ENCODE data around the gene ALDH16A1.

The ALDH16A1 gene

GRCh38 chr19:49453013-49453756, at the start of gene ALDH16A1:
ALDH16A1 (plus strand) TSS chr19:49453225; CDS start chr19:49453332, 107 bp downstream.
- peak; percentile 96 for DNase-seq (ENCODE audit: low read depth)

GRCh38 chr19:49403404-49404187, 49.4 kb upstream of the ALDH16A1 start:
- DNase-seq (ENCODE audit: low read depth) = no peak

DNA sequence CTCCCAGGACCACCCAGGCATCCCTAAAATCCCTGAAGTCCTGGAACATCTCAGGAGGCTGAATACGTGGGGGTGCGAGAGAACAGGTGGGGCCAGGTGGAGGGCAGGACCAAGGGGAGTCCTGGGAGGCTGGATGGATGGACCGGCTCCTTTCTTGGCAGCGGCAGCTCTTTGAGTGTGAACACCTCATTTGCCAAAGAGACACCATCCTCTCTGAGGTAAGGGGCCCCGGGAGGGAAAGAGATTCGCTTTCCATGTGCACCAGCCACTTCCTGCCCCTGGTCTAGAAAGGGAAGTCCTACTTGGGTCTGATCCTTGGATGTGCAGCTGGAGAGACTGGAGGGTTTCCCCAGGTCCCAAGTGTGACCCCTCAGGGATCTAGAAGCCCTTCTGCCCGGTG, 45.9 kb upstream of the ALDH16A1 start:
- no peak for DNase-seq (ENCODE audit: low read depth)

DNA sequence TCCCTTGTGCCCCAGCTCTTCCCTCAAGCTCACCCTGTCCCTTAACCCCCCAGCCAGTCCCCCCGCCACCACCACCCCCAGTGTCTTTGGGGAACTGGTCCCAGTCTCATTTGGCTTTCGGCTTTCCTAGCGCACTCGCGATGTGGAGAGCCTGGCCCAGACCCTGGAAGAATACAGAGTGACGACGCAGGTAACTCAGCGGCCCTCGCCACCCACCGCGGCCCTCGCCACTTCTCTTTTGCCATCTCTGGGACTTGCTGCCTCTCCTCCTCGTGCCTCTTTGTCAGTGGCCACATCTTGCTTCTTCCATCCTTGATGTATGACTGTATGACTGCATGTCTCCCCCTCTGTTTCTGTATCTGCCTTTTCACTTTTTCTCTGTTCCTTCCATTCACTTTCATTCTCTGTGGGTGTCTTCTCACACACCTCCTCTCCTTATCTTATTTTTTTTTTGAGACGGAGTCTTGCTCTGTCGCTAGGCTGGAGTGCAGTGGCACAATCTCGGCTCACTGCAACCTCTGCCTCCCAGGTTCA, 45.5 kb upstream of the ALDH16A1 start:
- DNase-seq (ENCODE audit: low read depth) = no peak

- DNase-seq (ENCODE audit: low read depth) = no peak
These were observed 44.1 kb upstream of the ALDH16A1 start for GRCh38 chr19:49408816-49409440.

DNA sequence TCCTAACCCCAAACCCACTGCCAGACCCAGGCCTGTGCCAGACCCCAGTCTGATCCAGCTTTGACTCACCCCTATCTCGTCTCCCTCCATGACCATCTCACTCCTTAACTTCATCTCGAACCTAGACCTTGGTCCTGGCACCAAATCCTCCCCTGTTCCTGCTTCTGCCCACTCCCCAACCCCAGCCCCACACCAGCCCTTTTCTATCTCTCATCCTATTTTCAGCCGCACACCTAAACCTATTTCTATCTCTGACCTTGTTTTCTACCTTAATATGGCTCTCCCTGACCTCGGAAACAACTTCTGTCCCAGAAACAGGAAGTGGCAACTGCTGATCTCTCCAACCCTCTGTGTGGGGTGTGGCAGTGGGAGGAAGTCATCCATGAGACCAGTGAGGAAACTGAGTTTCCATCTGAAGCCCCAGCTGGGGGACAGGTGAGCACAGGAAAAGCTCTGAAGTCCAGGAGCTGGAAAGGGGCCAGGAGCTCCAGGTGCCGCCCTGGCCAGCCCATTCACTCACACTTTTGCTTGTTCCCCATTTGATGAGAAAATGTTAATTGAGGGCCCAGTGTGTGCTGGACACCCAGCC, 43.5 kb upstream of the ALDH16A1 start:
- DNase-seq (ENCODE audit: low read depth) = no peak

GRCh38 chr19:49411681-49412326, 41.2 kb upstream of the ALDH16A1 start:
- DNase-seq (ENCODE audit: low read depth) = no peak

GRCh38 chr19:49413348-49413747, 39.7 kb upstream of the ALDH16A1 start:
- DNase-seq (ENCODE audit: low read depth) = no peak

GRCh38 chr19:49414256-49414655, 38.8 kb upstream of the ALDH16A1 start:
- no peak for DNase-seq (ENCODE audit: low read depth)

DNA sequence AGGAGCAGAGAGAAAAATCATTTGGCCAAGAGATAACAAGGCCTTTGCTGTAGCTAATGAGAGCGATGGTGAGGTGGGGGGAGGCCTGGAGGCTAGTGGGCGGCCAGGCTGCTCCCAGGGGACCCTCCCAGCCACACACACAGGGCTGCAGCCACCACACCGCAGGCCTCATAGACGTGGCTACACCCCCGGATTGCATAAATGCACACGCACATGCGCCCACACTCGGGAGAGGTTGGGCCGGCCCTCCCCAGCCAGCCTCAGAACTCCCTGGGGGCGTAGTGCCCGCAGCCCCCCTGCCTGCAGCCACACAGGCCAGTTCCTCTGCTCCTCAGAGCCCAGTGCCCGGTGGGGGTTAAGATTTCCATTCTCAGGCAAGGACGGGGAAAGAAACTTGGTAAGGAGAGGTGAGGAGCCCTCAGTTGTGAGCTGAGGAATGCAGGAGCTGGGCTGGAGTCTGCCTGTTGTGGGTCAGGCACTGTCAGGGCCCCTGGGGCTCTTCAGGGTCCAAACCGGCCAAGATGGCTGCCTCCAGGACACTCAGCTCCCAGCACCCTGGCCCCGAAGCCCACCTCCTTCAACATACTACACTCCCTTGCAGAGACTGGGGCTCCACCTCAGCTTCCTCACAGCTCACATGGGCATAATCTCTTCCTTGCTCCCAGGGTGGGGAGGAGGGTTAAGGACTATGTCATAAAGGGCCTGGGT, 37.8 kb upstream of the ALDH16A1 start:
- DNase-seq (ENCODE audit: low read depth) = no peak

GRCh38 chr19:49415810-49416200, 37.2 kb upstream of the ALDH16A1 start:
- DNase-seq (ENCODE audit: low read depth) = no peak

DNA sequence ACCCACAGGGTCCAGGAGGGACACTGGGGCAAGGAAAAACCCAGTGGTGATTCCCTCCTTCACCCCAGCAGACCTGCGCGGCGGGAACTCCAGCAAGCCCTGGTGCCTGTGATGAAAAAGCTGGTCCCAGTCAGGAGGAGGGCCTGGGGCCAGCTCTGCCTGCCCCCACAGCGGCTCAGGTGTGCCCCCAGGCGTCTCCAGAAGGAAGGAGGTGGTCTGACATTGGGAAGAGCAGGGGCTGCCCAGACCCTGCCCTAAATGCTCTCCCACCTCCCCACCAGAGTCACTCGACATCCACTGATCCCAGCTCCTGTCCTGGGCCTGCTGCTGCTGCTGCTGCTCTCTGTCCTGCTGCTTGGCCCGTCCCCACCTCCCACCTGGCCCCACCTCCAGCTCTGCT, 35.9 kb upstream of the ALDH16A1 start:
- no peak for DNase-seq (ENCODE audit: low read depth)

DNA sequence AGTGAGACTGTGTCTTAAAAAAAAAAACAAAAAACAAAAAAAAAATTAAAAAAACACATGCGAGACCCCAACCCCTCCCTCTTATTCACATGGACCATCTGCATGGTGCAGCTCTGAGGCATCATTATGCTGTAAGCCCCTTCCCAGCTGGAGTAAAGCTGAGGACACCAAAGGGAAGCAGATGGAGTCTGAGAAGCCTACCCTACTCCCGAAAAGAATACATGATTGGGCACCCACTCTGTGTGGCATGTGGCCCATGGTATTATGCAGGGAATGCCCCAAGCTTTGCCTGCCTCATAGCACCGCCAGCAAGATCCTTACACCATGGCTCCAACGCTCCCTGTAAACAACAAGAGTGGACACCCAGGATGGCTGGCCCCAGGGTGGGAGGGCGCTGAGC, 34.5 kb upstream of the ALDH16A1 start:
- no peak for DNase-seq (ENCODE audit: low read depth)

DNA sequence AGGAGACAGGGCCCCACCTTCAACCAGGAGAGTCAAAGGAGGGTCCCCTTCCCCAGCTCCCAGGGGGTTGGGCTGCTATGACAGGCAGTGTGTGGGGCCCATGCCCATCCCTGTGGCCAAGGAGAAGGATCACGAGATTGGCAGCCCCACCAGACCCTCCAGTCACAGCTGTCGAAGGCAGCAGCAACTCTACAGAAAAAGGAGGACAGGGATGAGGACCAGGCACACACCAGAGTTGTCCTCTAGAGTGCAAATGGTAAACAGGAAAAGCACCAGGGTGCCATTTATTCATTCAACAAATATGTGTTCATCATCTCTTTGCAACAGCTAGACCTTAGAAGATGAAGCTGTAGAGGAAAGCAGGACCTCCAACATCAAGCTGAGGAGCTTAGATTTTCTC, 33.9 kb upstream of the ALDH16A1 start:
- no peak for DNase-seq (ENCODE audit: low read depth)

DNA sequence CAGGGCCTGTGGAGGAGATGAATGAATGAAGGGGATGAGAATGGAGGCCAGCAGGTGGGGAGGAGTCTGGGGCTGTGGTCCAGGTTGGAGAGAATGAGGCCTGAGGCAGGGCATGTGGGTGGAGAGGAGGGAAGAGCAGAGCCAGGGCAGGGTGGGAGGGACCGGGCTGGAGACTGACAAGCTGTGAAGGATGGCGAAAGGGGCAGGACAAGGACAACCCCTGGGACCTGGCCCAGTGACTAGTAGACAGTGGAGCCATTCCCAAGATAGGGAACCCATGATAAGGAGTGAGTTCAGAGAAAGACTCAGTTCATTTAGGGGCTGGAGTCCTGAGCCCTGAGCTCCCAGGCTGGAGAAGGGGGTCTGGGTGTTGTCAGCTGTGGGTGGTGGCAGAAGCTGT, 32.8 kb upstream of the ALDH16A1 start:
- no peak for DNase-seq (ENCODE audit: low read depth)

DNA sequence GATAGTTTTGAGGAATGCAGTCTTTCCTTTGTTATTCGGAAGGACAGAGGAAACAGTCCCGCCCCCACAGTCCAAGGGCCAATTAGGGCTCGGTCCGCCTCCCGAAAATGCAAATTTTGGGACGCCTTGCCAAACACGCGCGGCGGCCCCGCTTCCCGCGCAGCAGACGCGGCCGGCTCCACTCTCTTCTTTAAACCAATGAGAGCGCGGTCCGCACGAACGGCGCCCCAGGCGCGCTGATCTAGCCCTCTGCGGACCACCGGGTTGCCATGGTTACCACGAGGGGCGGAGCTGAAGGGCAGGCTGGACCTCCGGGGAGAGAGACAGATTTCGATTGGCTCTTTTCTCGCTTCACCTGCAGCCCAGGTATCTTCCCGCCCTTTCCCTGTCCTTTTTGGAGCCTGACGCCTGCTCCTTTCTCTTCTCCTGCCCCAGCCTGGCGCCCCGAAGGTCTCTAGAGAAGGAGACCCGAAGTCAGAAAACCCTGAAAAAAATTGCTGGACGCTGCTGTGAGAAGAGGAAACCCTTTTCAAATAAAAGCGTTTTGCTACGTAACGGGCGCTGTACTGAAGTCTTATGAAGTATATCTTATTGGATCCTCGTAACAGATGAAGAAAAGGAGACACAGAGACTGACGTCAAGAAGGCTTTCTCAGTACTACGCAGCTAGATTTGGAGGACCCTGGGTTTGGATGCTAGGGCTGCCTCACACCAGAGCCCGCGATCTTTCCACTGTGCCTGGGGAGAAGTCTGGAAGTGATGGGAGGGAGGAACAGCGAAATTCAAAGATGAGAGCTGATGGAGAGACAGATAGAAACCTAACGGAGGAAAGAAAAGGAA, 31.8 kb upstream of the ALDH16A1 start:
- no peak for DNase-seq (ENCODE audit: low read depth)

DNA sequence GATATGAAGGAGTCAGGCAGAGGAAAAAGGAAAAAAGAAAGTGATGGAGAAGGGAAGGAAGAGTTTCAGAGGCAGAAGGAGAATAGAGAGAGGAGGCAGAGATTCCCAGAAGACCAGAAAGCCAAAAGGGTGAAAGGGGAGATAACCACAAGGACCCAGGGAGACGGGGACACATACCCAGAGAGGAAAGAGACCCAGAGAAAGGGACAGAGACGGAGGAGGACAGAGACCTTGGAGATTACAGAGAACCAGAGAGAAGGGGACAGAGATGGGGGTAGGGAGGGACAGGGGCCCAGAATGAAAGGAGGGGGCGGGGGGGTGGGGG, 31.2 kb upstream of the ALDH16A1 start:
- DNase-seq (ENCODE audit: low read depth) = no peak

- no peak for DNase-seq (ENCODE audit: low read depth)
These were observed 30.5 kb upstream of the ALDH16A1 start for GRCh38 chr19:49422407-49423070.

- no peak for DNase-seq (ENCODE audit: low read depth)
These were observed 29.7 kb upstream of the ALDH16A1 start, which contains the start of gene PTH2 for GRCh38 chr19:49423071-49423984. PTH2 (minus strand) TSS chr19:49423441; CDS start chr19:49423339, 102 bp downstream.
